Ishikawa (cell line): ENCODE data around the gene FOXL2NB.

Source experiments
- CEBPB ChIP-seq: IDR thresholded peaks from 2 replicates; pipeline ENCODE4 v1.6.1; 2012
- CREB1 ChIP-seq: IDR thresholded peaks from 2 replicates; pipeline ENCODE4 v1.6.1; 2012; ENCODE audit warnings: low read depth
- EGR1 ChIP-seq: IDR thresholded peaks from 2 replicates; pipeline ENCODE4 v1.6.1; 2012
- EP300 ChIP-seq: IDR thresholded peaks from 2 replicates; pipeline ENCODE4 v1.6.1; 2012; ENCODE audit warnings: borderline replicate concordance
- FOXM1 ChIP-seq: IDR thresholded peaks from 2 replicates; pipeline ENCODE4 v1.6.1; 2012; ENCODE audit warnings: low read depth, borderline replicate concordance
- NFIC ChIP-seq: IDR thresholded peaks from 2 replicates; pipeline ENCODE4 v1.6.1; 2012
- RAD21 ChIP-seq: IDR thresholded peaks from 2 replicates; pipeline ENCODE4 v1.6.1; 2012; ENCODE audit warnings: low read depth
- REST ChIP-seq: IDR thresholded peaks from 2 replicates; pipeline ENCODE4 v1.6.1; 2012; ENCODE audit warnings: low read depth, mild to moderate bottlenecking
- TAF1 ChIP-seq: IDR thresholded peaks from 2 replicates; pipeline ENCODE4 v1.6.1; 2012; ENCODE audit warnings: low read depth, mild to moderate bottlenecking
- TCF12 ChIP-seq: IDR thresholded peaks from 2 replicates; pipeline ENCODE4 v1.6.1; 2012; ENCODE audit warnings: low read depth
- TEAD4 ChIP-seq: IDR thresholded peaks from 2 replicates; pipeline ENCODE4 v1.6.1; 2012
- USF1 ChIP-seq: IDR thresholded peaks from 2 replicates; pipeline ENCODE4 v1.6.1; 2012
- YY1 ChIP-seq: IDR thresholded peaks from 2 replicates; pipeline ENCODE4 v1.6.1; 2012; ENCODE audit warnings: low read depth
- ZBTB7A ChIP-seq: IDR thresholded peaks from 2 replicates; pipeline ENCODE4 v1.6.1; 2012; ENCODE audit warnings: low read depth
- TF ChIP-seq, protein P1 (sequence below): IDR thresholded peaks from 2 replicates; pipeline ENCODE4 v1.6.1; 2012

Gene FOXL2NB

GRCh38 chr3:138947495-138948121 lies 591 bp downstream of the FOXL2NB start:
- TF ChIP-seq CEBPB (no peak), TAF1 (no peak), TEAD4 (no peak), EP300 (no peak), YY1 (no peak), EGR1 (no peak), TCF12 (no peak), USF1 (no peak), ZBTB7A (no peak), FOXM1 (no peak), RAD21 (no peak), REST (no peak), CREB1 (no peak), NFIC (no peak)
- TF ChIP-seq, protein P1, sequence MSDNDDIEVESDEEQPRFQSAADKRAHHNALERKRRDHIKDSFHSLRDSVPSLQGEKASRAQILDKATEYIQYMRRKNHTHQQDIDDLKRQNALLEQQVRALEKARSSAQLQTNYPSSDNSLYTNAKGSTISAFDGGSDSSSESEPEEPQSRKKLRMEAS: no peak

DNA sequence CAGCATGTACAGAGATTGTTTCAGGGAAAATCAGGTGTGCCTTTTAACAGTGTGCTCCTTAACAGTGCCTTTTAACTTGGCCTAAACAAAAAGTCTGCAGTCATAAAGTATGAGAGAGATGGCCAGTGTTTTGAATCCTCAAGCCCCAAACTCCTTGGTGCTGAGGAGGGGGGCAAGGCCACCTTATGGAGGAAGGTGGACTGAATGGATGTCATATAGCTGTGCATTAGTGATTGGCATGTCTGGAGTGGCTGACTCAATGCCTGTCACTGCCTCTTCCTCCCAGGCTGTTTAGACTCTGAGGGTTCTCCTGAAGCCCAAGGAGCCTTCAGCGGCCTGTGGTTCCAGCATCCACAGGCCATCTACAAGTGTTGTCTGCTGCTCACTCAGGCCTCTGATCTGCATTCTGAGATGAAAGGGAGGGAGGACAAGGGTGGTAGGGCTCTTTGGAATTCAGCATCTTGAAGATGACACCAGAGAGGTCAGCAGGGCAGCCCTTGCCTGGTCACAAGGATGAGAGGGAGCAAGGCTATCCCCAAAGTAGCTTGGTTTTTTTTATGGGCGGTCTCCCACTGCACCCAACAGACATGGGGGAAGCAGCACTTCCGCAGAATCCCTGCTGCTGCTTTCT lies 1.5 kb downstream of the FOXL2NB start:
- no peak for TF ChIP-seq TAF1
- no peak for TF ChIP-seq RAD21
- no peak for TF ChIP-seq YY1
- no peak for TF ChIP-seq FOXM1
- no peak for TF ChIP-seq TCF12
- no peak for TF ChIP-seq EP300
- no peak for TF ChIP-seq CEBPB
- TF ChIP-seq NFIC: no peak
- TF ChIP-seq, protein P1: no peak
- no peak for TF ChIP-seq TEAD4
- TF ChIP-seq CREB1: no peak
- no peak for TF ChIP-seq USF1

- TF ChIP-seq REST (no peak), EP300 (no peak), NFIC (no peak), CEBPB (no peak), TEAD4 (no peak), ZBTB7A (no peak), CREB1 (no peak), FOXM1 (no peak), TAF1 (no peak), TCF12 (no peak), YY1 (no peak), EGR1 (no peak), USF1 (no peak), RAD21 (no peak)
- TF ChIP-seq, protein P1: no peak
Observed at GRCh38 chr3:138949002-138949418, 2.0 kb downstream of the FOXL2NB start.

- TF ChIP-seq YY1 (no peak), TEAD4 (no peak), EGR1 (no peak), ZBTB7A (no peak), TCF12 (no peak), RAD21 (no peak), EP300 (no peak)
- TF ChIP-seq, protein P1: no peak
Observed at GRCh38 chr3:138949445-138950005, 2.5 kb downstream of the FOXL2NB start.
